Endothelial cell (in vitro differentiated cells): Measurements from ENCODE around the gene IL34. TPM values are rescaled to one million over a fixed set of nuclear protein-coding genes. Genes with fewer than 3 reads are reported as not detected.

Experiments used
- DNase-seq: peaks from one replicate; pipeline ENCODE4 v3.0.0; 2021; ENCODE audit warnings: low spot score
- H3K27ac Mint-ChIP-seq: one replicate; pipeline ENCODE4 v1.8.0; 2021; ENCODE audit warnings: mixed read lengths, inconsistent platforms; ENCODE audit not compliant: unreplicated experiment
- H3K27me3 Mint-ChIP-seq: one replicate; pipeline ENCODE4 v1.8.0; 2021; ENCODE audit warnings: mild to moderate bottlenecking, moderate library complexity, mixed read lengths, inconsistent platforms; ENCODE audit not compliant: unreplicated experiment
- H3K36me3 Mint-ChIP-seq: one replicate; pipeline ENCODE4 v1.8.0; 2021; ENCODE audit warnings: mild to moderate bottlenecking, low read depth, mixed read lengths, inconsistent platforms; ENCODE audit not compliant: unreplicated experiment
- H3K4me1 Mint-ChIP-seq: one replicate; pipeline ENCODE4 v1.8.0; 2021; ENCODE audit warnings: mild to moderate bottlenecking, mixed read lengths, inconsistent platforms; ENCODE audit not compliant: unreplicated experiment
- H3K4me3 Mint-ChIP-seq: one replicate; pipeline ENCODE4 v1.8.0; 2021; ENCODE audit warnings: mild to moderate bottlenecking, mixed read lengths, inconsistent platforms; ENCODE audit not compliant: unreplicated experiment
- H3K9me3 Mint-ChIP-seq: one replicate; pipeline ENCODE4 v1.8.0; 2021; ENCODE audit warnings: mixed read lengths, inconsistent platforms; ENCODE audit not compliant: unreplicated experiment
- total RNA-seq: library from RNA; stranded (reverse); fragmentation: NEBNext Ultra II Directional; extraction: Animal tissue kit (Norgen Biotek cat#: 25700); gene quantifications from one replicate; pipeline ENCODE4 v1.2.1, GENCODE V29; 2021; ENCODE audit not compliant: unreplicated experiment
- TF ChIP-seq, protein P1 (sequence below): fragments of 200-600 bp; sonication (generic); IDR thresholded peaks from one replicate; pipeline ENCODE4 v1.5.0; 2021; ENCODE audit warnings: antibody characterized with exemption; ENCODE audit not compliant: unreplicated experiment

The IL34 gene
- total RNA-seq, 1 donor from 2014 or later, result 1.6 TPM

DNA sequence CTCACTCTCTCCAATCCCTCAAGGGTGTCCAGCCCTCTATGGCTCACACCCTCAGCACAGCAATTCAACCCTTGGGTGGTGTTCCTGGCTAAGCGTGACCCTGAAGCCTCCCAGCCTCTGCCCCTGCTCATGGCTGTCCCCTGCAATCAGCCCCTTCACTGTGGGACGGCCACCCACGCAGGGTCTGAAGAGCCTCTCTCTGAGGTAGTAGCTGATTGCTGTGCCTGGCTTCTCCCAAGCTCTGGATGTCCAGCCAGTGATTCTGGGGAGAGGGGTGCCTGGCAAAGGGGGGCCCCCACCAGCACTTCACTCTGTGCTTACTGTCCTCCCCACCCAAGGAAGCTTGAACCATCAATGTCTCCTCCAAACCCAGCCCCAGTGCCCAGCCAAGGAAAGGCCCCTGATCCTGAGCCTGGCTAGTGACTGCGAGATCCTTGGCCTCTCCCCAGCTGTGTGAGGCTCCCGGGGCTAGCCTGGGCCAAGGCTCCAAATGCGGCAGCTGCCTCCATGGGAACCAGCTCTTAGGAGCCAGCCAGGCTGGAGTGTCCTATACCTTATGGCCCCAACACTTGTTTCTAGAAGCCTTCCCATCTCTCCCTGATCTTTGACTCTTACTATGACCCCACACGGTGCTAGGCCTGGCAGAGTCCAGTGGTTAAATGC, 29.6 kb downstream of the IL34 start:
- peaks cover 37% of the 10 kb centered on the region for H3K36me3 Mint-ChIP-seq
- H3K27me3 Mint-ChIP-seq, result peaks cover 1% of the 10 kb centered on the region
- TF ChIP-seq, protein P1, sequence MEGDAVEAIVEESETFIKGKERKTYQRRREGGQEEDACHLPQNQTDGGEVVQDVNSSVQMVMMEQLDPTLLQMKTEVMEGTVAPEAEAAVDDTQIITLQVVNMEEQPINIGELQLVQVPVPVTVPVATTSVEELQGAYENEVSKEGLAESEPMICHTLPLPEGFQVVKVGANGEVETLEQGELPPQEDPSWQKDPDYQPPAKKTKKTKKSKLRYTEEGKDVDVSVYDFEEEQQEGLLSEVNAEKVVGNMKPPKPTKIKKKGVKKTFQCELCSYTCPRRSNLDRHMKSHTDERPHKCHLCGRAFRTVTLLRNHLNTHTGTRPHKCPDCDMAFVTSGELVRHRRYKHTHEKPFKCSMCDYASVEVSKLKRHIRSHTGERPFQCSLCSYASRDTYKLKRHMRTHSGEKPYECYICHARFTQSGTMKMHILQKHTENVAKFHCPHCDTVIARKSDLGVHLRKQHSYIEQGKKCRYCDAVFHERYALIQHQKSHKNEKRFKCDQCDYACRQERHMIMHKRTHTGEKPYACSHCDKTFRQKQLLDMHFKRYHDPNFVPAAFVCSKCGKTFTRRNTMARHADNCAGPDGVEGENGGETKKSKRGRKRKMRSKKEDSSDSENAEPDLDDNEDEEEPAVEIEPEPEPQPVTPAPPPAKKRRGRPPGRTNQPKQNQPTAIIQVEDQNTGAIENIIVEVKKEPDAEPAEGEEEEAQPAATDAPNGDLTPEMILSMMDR, result no peak
- no peak overlapping the region for H3K27ac Mint-ChIP-seq
- peaks cover 2% of the 10 kb centered on the region for H3K4me1 Mint-ChIP-seq
- H3K9me3 Mint-ChIP-seq, result no peaks in the 10 kb centered on the region
- DNase-seq, result no peak
- H3K4me3 Mint-ChIP-seq, result peak overlapping the region; percentile 12

DNA sequence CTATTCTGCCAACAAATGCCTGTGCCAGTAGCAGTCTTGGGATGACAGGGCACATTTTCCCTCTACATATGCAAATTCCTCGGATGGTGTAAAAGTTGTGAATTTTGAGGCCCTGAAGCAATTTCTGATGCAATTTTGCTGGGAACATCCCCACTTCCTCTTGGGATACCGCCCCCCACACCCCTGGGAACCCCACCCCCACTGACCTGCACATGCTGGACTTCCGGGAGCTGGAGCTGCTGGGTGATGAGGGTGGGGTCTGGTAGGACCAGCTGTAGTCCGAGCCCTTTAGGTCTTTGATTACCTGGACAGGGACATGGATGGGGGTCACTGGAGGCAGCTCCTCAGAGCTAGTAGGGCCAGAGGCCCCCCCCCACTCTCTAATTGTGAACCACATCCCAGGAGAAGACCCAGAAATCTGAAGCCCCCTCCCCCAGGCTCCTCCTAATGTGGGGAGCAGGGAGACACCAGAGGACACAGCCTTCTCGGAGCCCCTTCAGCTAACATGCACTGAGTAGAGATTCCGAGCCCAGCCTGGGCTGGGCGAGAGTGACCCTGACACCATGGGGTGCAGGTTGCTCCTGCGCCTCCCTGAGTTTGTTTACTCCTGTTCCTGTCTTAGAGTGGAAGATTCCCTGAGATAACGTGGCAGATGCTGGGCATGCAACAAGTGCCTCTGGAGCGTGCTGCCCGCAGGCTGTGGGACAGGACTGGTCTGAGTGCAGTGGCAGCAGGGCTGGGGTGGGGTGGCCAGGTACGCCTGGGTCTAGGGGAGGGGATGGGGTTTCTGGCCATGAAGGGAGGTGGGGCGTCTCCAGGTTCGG, 30.5 kb downstream of the IL34 start:
- DNase-seq, result no peak
- Mint-ChIP-seq H3K36me3 (peaks cover 31% of the 10 kb centered on the region), H3K9me3 (no peaks in the 10 kb centered on the region), H3K4me3 (no peak overlapping the region), H3K27ac (no peak overlapping the region), H3K27me3 (peaks cover 1% of the 10 kb centered on the region), H3K4me1 (peaks cover 4% of the 10 kb centered on the region)
- TF ChIP-seq, protein P1, result no peak

DNA sequence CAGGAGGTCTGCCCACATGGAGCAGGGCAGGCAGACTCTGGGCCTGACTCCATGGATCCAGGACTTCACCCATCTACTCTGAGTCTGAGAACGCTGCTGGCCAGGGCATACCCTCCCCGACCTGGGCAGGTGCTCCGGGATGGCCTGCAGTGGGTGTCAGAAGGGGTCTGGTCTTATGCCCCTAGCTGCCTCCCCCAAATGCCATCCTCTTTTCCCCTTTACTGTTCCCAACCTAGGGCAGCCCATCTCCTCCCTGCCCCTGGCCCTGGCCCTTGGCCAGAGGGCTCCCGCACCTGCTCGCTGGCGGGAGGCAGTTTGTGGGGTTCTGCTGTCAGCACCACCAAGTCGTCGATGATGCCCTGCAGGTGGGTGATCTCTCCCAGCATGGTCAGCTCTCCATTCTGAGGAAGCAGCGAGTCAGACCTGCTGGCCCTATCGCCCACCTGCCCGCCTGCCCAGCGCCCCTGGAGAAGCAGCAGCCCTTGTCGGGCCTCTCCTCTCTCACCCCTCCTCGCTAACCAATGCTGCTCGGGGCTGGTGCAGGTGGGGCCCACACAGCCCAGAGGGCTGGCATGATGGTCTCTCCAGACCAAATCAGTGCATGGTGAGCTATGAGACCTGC, 31.3 kb downstream of the IL34 start:
- H3K27me3 Mint-ChIP-seq, result peaks cover 1% of the 10 kb centered on the region
- H3K36me3 Mint-ChIP-seq, result peaks cover 29% of the 10 kb centered on the region
- DNase-seq, result no peak
- no peak overlapping the region for H3K27ac Mint-ChIP-seq
- peaks cover 7% of the 10 kb centered on the region for H3K4me1 Mint-ChIP-seq
- no peaks in the 10 kb centered on the region for H3K9me3 Mint-ChIP-seq
- H3K4me3 Mint-ChIP-seq, result no peak overlapping the region
- TF ChIP-seq, protein P1, result no peak

DNA sequence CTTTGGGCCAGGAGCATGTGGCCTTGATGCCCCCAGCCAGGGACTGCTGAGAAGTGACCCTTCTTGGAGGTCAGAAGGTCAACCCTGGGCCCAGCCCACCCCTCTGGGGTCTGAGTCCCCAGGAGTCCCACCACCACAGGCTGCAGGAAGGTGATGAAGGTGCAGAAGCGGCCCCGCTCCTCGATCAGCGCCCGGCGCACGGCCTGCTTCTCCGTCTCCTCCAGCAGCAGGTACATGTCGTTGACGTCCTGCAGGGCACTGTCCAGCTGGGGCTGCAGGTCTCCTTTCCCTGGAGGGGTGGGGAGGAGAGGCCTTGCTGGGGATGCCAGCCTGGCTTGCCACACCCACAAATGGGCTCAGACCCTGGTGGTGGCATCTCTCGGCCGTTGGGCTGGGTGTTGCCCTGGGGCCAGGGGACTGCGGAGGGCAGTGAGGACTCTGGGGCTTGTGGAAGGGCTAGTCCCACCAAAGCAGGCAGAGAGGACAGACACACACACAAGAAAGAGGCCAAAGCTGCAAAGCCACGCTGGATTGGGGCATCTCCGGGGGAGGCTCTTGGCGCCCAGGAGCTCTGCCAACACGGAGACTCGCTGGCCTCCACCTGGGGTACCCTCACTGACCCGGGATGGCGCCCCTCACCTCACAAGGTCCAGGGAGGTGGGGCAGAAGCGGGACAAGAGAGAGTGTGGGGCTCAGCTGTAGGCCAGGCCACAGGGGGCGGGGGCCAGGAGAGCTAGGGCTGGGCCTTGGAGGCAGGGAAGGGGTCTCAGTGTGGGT, 31.9 kb downstream of the IL34 start:
- no peak for DNase-seq
- peaks cover 10% of the 10 kb centered on the region for H3K4me1 Mint-ChIP-seq
- H3K36me3 Mint-ChIP-seq, result peaks cover 23% of the 10 kb centered on the region

More for the DNA sequence above, 31.9 kb downstream of the IL34 start:
- Mint-ChIP-seq H3K27ac (no peak overlapping the region), H3K9me3 (no peaks in the 10 kb centered on the region), H3K27me3 (peaks cover 3% of the 10 kb centered on the region), H3K4me3 (no peak overlapping the region)
- TF ChIP-seq, protein P1, result no peak
